ENCODE data around the gene PRPSAP1.
"Not testable (repeated sequence)": the region's sequence is repeated elsewhere in the genome, so short reads cannot be mapped to it uniquely, and the experiment has no call there.

The PRPSAP1 gene

DNA sequence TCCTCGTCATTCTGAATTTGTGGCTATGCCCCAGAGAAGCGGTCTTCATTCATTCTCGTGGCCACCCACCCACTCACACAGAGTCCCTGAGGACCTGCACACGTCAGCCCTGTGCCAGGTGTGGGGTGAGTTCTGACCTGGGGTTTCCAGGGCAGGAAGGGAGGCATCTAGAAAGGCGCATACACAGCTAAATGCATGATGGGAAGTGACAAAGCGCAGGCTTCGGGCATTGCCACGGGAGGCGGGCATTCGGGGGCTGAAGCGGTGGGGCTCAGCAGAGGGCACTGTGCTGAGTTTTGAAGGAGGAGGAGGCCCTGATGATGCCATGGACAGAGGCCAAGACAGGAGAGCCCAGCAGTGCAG lies 77.7 kb downstream of the PRPSAP1 start:
- no peak for DNase-seq

DNA sequence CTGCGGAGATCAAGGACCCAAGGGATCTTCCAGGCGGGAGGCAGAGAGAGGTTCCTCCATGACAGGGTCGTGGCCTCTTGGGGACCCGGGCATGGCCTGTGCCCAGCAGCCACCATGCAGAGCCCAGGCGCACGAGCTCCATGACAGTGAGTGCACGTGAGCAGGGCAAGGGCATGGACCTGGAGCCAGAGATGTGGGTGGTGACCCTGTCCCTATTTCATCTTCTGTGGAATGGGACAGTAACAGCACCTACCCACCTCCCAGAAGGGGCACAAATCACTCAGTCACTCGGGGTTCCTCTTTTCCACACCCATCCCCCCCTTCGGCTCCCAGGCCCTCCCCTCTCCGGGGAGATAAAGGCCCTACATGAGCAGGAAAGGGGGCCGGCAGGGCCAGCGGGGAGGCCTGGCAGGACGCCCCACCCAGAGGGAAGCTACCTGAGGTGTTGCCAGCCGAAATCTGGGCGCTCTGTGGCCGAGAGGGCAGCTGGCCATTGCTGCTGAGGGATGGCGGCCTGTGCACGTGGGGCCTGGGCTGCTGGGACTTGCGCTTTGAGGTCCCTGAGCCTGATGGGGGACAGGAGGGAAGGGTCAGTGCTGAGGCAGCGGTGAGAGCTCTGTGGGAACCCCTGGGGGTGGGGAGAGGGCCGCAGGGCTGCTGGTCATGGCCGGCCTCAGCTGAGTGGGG lies 78.2 kb downstream of the PRPSAP1 start:
- no peak for DNase-seq

DNA sequence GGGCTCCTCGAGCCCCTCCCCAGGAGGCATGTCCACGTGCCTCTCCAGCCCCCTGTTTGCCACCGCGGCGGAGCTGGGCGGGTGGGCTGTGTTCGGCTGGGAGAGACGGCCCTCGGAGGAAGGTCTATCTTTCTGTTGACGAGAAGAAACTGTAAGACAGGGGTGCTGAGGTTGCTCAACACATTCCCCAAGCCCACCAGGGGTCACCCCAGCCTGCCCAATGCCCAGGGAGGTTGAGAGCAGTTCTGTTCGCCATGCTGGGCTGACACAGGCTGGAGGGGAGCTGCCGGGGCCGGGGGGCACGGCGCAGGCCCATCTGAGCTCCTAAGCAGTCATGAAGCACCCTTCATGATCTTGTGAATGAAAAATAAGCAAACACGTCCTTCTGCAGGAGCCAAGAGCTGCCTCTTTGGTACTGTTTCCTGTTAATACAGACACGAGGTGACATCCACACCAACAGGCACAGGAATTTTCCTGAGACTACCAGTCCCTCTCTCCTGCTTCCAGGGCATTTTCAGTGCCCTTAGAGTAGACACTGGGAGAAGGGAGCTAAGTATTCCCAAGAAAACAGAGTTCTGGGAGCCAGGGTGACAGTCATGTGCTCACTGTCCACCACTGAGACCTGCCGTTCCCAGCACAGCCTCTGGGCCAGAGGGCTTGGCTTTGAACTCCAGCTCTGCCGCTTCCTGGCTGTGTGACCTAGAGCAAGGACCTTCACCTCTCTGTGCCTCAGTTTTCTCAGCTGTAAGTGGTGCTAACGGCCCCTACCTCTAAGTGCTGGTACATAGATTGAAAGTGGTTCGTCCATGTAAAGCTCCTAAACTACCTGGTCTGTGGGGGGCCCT lies 79.4 kb downstream of the PRPSAP1 start:
- DNase-seq, result no peak

DNA sequence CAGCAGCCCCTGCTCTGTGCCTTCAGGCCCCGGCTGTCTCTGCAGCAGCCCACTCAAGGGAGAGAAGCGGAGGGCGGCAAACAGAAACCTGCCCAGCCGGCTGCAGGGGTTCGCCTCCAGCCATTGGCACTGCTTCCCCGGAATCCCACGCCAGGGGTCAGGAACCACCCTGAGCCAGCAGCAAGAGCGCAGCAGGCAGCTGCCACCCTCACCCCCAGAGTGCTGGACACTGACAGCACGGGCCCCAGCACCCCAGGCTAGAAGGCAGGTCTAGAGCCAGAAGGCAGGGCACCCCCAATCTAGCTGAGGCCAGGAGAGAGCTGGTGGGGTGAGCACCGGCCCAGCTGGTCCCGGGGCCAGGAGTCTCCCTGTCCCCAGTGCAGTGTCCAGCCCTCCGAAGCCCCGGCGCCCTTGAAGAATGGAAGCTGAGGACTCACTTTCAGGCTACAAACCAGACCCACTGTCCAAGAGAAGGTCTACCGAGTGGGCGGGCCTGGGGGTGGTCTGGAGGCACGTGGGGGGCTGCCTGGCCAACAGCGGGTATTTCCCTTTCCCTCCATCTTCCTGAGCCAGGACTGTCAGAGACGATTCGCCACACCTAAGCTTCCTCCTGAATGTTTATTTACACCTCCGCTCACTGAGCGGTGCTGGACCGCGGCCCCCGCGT lies 80.1 kb downstream of the PRPSAP1 start:
- no peak for DNase-seq

DNA sequence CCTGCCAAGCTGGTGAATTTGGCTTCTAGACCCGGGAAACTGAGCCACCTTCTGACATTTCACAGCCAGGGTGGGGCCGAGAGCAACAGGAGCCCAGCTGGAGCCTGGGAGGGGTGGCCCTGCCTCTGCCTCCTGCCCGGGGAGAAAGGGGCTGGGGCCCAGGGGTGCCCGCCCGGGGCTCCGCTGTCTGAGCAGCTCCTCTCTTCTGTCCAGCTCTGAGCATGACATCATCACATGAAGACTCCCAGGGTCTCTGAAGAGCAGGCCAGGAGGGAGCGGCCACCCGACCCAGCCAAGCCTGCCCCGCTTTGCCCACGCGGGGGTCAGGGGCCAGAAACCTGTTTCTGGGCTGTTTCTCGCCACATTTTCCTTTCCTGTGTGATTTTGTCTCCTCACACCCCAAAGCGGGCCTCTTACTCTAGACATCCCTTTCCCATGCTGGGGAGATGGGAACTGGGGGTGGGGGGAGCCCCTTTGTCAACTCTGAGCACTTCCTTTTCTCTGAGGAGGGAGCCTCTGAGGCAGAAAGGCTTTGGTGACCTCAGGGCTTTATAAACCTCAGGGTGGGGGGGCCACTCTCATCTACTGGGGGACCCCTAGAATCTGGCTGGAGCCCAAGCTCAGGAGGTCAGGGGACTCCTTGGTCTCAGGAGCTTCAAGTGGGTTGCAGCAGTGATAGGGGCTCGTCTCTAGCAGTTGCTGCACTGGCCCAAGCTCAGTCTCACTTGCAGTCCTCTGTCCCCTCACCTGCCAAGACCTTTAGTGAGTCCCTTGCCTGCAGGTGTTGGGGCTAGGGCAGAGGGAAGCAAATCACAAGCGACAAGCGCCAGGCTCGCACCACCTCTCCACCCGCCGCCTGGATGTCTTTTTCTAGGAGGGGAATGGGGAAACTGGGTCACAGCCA lies 80.9 kb downstream of the PRPSAP1 start:
- no peak for DNase-seq

DNA sequence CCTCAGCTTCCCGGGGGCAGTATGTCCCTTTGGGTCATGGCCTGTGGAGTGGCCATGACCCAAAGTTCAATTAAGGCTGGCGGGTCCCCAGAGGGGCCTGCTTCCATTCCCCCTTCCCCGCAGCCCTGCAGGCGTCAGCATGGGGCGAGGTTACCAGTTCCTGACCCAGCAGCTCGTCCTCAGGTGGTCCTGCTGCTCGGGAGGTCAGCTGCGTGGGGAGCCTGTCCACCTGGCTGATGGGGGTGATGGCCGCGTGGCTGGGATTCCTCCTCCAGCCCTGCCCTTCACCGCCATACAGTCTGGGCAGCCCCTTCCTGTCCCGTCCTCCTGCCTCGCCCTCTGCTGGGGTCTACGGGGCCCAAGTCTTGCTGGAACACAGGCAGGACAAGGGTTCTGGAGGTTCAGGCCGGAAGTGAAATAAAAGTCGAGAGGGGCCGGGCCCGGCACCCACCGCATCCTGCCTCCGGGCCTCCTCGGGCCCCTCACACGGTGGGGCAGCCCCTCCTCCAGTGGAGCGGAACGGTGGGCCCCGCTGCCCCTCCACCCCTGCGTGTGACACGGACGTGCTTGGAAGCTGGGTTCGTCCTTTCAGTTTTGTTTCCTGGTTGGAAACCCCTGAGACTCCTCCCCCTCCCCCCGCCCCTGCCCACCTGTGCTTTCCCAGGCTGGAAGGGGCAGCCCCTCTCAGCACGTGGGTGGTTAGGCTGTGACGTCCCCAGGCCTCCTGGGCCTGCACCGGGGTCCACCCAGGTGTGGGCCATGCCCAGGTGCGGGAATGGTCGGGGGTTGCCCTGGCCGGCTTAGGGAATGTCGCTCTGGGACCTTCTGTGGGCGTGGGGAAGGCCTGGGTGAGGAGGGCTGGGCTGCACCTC lies 81.8 kb downstream of the PRPSAP1 start:
- DNase-seq, result no peak

DNA sequence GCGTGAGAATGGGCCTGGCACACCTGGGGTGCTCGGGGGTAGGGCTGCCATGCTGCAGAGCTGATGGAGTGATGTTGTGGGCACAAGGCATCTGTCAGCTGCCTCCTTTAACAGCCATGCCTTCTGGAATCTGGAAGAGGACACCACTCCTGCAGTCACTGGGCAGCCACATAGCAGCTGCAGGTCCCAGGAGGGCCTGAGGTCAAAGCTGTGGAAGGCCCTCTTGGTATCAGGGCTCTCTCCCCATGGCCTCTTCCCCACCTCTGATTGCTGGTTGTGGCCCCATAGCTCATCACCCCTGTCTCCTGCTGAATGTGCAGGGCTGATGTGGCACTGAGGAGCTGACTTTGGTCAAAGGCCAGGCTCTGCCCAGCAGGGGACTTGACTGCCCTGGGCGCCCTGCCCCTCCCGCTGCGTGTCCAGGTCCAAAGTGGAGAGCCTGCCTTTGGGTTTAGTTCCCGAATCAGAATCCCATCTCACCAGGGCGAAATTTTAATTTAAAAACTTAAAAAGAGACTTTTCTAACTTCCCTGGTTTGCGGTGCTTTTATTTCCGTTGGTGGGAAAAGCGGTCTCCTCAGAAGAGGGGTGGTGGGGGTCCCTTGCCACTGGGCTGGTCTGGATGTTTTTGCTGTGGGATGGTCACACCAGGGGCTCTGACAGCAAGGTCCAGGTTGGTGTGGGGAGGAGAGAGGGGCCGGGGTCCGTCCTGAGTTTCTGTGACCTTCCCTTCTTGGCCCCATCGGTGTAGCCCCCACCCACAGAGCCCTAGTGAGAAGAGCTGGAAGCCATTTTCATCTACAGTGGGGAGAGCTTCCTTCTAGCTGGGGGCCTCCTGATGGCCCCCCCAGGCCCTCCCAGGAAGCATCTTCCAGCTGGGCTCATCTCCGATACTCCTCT lies 82.7 kb downstream of the PRPSAP1 start:
- DNase-seq, result no peak

DNA sequence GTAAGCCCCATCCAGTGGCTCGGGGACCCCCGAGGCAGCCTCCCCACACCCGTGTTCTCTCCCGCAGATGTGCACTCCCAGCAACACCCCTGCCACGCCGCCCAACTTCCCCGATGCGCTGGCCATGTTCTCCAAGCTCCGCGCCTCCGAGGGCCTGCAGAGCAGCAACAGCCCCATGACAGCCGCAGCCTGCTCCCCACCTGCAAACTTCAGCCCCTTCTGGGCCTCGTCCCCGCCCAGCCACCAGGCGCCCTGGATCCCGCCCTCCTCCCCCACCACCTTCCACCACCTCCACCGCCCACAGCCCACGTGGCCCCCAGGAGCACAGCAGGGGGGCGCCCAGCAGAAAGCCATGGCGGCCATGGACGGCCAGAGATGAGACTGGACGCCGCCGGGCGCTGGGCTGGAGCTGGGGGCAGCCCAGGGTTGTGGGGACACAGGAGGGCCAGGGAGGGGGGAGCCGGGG lies 83.6 kb downstream of the PRPSAP1 start:
- no peak for DNase-seq

DNA sequence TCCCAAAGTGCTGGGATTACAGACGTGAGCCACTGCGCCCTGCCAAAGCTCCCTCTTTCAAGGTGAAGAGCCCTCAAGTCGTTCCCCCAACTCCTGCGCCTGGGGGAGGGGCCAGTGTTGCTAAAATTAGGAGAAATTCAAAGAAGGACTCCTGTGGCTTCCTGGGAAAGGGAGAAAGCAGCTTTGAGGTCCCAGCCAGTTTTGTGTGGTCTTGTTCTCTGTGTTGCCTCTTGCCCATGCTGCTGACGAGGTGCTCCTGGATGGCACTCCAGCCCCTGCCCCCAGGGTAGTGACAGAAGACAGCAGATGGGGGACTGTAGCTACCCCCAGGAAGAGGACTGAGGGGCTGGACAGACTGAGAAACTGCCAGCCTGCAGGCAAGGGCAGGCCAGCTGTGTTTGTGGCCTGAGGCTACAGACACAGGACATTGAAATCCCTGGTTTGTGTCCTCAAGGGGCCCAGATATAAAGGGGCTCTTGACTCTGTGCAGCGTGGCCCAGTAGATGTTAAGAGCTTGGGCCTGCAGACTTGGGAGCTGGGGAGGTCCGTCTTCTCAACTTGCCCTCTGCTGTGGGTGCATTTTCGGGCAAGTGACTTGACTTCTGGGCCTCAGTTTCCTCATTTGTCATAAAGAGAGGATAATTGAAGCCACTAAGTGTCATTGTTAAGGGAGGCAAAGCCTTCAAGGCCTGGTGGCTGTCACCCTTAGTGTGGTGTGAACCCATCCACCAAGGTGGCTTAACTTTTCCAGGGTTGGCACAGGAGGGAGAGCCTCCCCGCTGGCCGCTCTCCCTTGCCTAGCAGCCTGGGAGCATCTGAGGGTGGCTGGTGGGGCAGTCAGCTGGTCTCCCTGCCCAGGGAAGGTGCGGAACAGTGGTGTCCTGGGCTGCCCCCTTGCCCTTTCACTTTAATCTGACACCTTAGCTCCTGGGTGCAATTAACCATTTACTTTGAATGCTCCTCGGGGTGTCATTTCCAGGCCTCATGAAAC lies 84.4 kb downstream of the PRPSAP1 start:
- no peak for DNase-seq

DNA sequence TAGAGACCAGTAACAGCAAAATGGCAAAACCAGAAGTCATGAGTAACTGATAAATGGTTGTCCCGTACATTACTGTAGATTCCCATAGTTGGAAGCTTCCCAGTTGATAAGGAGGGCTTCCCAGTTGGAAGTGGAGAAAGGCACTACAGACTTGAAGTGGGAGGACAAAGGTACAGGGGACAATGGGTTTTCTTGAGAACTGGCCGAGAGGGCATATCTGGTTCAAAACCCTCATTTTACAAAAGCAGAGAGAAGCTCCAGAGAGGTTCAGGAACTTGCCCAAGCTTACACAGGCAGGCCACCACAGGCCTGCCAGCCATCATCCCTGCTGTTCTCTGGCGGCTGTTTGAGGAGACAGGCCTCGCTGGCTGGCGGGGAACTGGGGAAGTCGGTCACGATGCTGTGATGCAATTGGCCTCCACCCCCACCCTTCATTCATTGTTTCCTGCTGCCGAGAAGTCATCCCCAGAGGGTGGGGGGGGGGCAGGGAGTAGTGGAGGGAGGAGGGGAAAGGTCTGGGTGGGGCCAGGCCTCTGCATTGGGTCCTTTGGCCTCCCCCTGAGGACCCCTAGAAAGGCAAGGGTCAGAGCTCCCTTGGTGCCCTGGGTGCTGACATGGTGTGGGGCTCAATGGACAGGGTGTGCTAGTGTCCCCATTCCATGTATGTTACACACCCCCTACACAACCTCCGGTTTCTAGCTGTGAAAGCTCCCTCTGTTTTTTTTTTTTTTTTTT lies 85.5 kb downstream of the PRPSAP1 start:
- DNase-seq, result no peak

DNA sequence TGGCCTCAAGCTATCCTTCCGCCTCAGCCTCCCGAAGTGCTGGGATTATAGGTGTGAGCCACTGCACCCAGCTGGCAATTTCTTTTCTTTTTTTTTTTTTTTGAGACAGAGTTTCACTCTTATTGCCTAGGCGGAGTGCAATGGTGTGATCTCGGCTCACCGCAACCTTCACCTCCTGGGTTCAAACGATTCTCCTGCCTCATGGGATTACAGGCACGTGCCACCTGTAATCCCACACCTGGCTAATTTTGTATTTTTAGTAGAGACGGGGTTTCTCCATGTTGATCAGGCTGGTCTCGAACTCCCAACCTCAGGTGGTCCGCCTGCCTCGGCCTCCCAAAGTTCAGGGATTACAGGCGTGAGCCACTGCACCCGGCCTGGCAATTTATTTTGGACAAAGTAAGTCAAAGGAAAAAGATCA lies 86.1 kb downstream of the PRPSAP1 start:
- not testable (repeated sequence) for DNase-seq

DNA sequence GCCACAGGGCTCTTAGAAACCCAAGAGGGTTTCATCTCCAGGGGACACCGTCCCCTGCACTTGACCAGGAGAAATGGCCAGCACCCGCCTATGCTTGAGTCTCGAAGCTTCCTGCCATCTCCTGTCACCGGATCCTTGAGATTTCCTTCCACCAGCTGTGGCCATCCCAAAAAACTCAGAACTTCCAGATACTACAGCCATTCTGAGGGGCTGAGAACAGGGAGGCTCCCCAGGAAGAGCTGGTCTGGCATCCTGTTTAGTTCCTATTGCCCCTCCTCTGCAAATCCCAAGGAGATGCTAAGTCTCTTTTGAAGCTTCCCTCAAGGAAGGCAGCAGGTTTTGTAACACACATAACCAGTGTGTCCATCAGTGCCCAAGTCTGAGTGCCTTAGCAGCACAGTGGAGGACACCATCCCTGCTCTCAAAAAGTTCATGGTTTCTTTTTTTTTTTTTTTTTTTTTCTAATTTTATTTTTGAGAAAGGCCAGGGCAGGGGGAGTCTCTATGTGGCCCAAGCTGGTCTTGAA lies 86.6 kb downstream of the PRPSAP1 start:
- DNase-seq, result no peak

DNA sequence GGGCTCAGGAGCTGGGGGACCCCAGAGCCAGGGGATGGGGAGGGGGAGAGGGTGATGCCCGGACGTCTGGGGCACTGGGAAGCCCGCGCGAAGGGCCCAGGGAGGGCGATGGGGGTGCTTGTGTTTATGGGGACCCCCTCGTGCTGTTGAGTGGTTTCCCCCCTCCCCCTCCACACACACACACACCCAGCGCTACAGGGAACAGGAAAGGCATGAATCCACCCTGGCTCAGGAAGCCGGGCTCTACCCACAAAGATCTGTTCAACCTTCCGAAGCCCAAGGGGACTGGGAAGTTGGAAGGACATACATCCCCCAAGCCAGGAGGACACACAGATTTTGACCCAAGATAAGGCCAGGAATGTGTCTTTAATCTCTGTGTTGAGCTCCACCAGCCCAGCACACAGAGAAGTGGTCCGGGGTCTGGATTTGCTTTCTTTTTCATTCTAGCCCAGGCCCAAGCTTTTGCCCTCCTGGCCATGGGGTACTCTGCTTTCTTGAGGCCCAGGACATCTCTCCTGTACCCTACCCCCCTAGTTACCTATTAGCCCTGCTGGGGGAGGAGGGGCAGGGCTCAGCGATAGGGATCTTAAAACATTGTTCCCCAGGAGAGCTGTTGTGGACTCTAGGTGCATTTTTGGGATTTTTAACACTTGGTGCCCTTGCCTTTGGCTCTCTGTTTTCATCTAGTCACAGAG lies 87.3 kb downstream of the PRPSAP1 start:
- DNase-seq, result no peak

DNA sequence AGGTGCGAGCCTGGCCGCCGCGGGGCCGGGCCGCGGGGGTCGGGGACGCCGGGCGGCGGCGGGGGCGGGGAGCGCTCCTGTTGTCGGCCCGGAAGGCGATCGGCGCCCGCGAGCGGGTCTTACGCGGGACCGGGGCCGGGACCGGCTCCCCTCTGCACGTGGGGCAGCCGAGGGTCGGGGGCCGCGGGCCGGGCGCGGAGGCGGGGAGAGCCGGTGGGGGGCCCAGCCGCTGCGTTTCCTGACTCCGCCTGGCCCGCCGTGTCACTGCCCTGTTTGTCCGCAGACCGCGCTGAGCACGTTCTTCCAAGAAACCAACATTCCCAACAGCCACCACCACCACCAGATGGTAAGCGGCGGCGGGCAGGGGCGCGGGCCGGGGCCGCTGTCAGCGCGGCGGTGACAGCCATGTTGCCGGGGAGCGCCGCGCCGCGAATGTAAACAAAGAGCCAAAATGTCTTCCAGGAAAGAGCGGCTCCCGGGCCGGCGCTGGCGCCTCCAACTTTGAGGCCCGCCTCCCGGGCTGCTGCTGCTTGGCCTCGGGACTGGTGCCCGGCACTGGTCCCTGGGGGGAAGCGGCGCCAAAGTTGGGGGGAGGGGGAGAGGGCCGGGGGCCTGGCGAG lies 88.0 kb downstream of the PRPSAP1 start:
- DNase-seq, result peak; percentile 34

DNA sequence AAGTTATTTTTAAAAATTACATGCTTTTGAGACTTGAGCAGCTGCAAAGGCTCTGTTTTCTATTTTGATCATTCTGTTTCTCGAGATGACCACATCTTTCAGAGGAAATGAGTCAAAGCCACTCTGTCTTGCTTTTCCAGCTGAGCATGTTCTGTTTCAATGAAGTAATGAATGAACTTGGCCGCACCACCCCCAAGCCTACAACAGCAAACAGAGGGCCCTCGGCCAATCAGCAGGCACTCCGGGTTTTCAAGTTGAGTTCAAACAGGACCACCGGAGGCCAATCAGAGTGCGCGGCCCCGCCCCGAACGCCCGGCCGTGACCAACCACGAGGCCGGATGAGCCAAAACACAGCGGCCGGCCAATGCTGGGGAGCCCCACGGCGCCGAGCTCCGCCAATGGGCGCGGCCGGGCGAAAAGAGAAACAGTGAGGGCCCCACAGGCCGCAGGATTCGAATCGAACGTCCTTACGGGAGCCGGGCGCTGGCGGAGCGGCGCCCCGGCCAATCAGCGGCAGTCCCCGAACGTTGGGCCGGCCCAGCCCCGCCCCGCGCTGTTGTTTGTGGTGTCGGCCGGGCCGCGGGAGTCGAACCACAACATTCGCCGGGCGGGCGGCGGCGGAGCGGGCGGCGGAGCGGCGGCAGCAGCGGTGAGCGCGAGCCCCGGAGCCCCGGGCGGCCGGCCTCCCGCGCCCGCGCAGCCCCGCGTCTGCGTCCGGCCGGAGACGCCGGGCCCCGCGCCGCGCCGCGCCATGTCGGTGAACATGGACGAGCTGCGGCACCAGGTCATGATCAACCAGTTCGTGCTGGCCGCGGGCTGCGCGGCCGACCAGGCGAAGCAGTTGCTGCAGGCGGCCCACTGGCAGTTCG lies 88.7 kb downstream of the PRPSAP1 start, which contains the start of gene UBALD2:
TSS of gene UBALD2 (plus strand) at position 594 of the 869 bp plus-strand sequence. CDS start at position 752, 158 bp downstream.
- DNase-seq, result peak; percentile 97

DNA sequence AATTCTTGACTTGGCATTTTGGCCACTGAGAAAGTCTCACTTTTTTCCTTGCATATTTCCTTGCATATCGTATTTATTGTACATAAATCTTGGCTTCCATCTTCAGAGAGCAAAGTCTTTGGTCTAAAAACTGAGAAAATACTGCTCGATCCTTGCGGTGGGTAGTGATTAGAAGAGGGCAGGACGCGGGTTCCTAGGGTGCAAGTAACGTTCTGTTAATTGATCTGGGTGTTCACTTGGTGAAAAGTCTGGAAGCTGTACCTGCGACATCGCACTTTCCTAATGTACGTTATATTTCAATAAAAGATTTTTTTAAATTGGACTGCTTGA lies 89.3 kb downstream of the PRPSAP1 start:
- peak; percentile 38 for DNase-seq
